ENCODE measurements around the gene COPZ1. TPM values are rescaled to one million over a fixed set of nuclear protein-coding genes. Genes with fewer than 3 reads are reported as not detected.
"Not testable (repeated sequence)": the region's sequence is repeated elsewhere in the genome, so short reads cannot be mapped to it uniquely, and the experiment has no call there.

The COPZ1 gene
- total RNA-seq, 1 donor from 2014 or later = 106 TPM

- intact Hi-C loops (cut with DNase I); DNase-seq (ENCODE audit: low spot score): not testable (repeated sequence)
Observed at GRCh38 chr12:54354271-54354670, 29.3 kb downstream of the COPZ1 start.

GRCh38 chr12:54355104-54355815, 30.3 kb downstream of the COPZ1 start:
- intact Hi-C loops (cut with DNase I) = no loop called here
- DNase-seq (ENCODE audit: low spot score) = no peak

- DNase-seq (ENCODE audit: low spot score) = no peak
- intact Hi-C loops (cut with DNase I) = no loop called here
Observed at GRCh38 chr12:54356228-54356627, 31.3 kb downstream of the COPZ1 start.

- DNase-seq (ENCODE audit: low spot score) = no peak
Observed at GRCh38 chr12:54356951-54357356, 32.0 kb downstream of the COPZ1 start.

GRCh38 chr12:54357506-54358190, 32.7 kb downstream of the COPZ1 start:
- no peak for DNase-seq (ENCODE audit: low spot score)
- intact Hi-C loops (cut with DNase I) = no loop called here

More at GRCh38 chr12:54356951-54357356, 32.0 kb downstream of the COPZ1 start:
- intact Hi-C loops (cut with DNase I) = no loop called here

GRCh38 chr12:54358191-54358944, 33.4 kb downstream of the COPZ1 start:
- DNase-seq (ENCODE audit: low spot score) = no peak
- intact Hi-C loops (cut with DNase I) = no loop called here

- intact Hi-C loops (cut with DNase I) = loop anchor here (1.0 kb wide), 1 partner anchor 22 kb away; no protein-coding TSS in a partner anchor
- DNase-seq (ENCODE audit: low spot score) = peak; percentile 97
Observed at GRCh38 chr12:54358945-54359761, 34.2 kb downstream of the COPZ1 start.

- DNase-seq (ENCODE audit: low spot score) = no peak
- intact Hi-C loops (cut with DNase I) = loop anchor here (1.0 to 5.0 kb wide), 3 partner anchors 23 to 143 kb away; partner anchors contain the start of genes CBX5 and HNRNPA1
Observed at GRCh38 chr12:54359762-54360351, 34.9 kb downstream of the COPZ1 start.

- intact Hi-C loops (cut with DNase I) = loop anchor here (5.0 kb wide), 2 partner anchors 79 to 144 kb away; partner anchors contain the start of genes CBX5 and HNRNPA1
- DNase-seq (ENCODE audit: low spot score) = peak; percentile 87
Observed at GRCh38 chr12:54360717-54361456, 36.0 kb downstream of the COPZ1 start.

- intact Hi-C loops (cut with DNase I) = loop anchor here (5.0 kb wide), 2 partner anchors 81 to 146 kb away; partner anchors contain the start of genes CBX5 and HNRNPA1
- DNase-seq (ENCODE audit: low spot score) = no peak
Observed at GRCh38 chr12:54363047-54363446, 38.1 kb downstream of the COPZ1 start.

- intact Hi-C loops (cut with DNase I) = loop anchor here (5.0 kb wide), 2 partner anchors 81 to 146 kb away; partner anchors contain the start of genes CBX5 and HNRNPA1
- no peak for DNase-seq (ENCODE audit: low spot score)
Observed at GRCh38 chr12:54363618-54364017, 38.7 kb downstream of the COPZ1 start.

GRCh38 chr12:54364413-54364812, 39.5 kb downstream of the COPZ1 start, which contains the start of gene GPR84:
TSS of gene GPR84 (minus strand) at chr12:54364486. CDS start at chr12:54363851, 635 bp downstream.
- intact Hi-C loops (cut with DNase I) = loop anchor here (5.0 kb wide), 2 partner anchors 82 to 147 kb away; partner anchors contain the start of genes CBX5 and HNRNPA1
- no peak for DNase-seq (ENCODE audit: low spot score)

GRCh38 chr12:54368025-54368708, 43.2 kb downstream of the COPZ1 start:
- intact Hi-C loops (cut with DNase I) = no loop called here
- DNase-seq (ENCODE audit: low spot score) = no peak

- peak; percentile 96 for DNase-seq (ENCODE audit: low spot score)
- intact Hi-C loops (cut with DNase I) = no loop called here
Observed at GRCh38 chr12:54368709-54369596, 44.0 kb downstream of the COPZ1 start.

- DNase-seq (ENCODE audit: low spot score) = no peak
- intact Hi-C loops (cut with DNase I) = no loop called here
Observed at GRCh38 chr12:54369597-54370131, 44.7 kb downstream of the COPZ1 start.

GRCh38 chr12:54370171-54370730, 45.3 kb downstream of the COPZ1 start:
- intact Hi-C loops (cut with DNase I) = no loop called here
- peak; percentile 89 for DNase-seq (ENCODE audit: low spot score)
